Activated T-cell treated with anti-CD3 and anti-CD28 coated beads, Interleukin-2, amount 50 U/mL, for 4 hours (primary cell): ENCODE results near the gene PIGR. TPM values are rescaled to one million over a fixed set of nuclear protein-coding genes. Genes with fewer than 3 reads are reported as not detected.
A peak's percentile ranks its signal among the peaks of the same experiment; 100 is the strongest.

Source experiments
- ATAC-seq, 2 donors: fragments of 200-7000 bp; cut with Tn5 transposase; one replicate each; pipeline ENCODE4 v1.10.0; 2021
- DNase-seq: peaks from one replicate; pipeline ENCODE4 v3.0.0-alpha.2; 2020
- H3K27me3 Mint-ChIP-seq: one replicate; pipeline ENCODE4 v1.8.0; 2021; ENCODE audit warnings: low read depth, mixed read lengths
- H3K36me3 Mint-ChIP-seq: one replicate; pipeline ENCODE4 v1.8.0; 2022; ENCODE audit warnings: mixed read lengths; ENCODE audit not compliant: insufficient read depth
- H3K4me1 Mint-ChIP-seq: one replicate; pipeline ENCODE4 v1.8.0; 2021; ENCODE audit warnings: low read depth, mixed read lengths
- H3K4me3 Mint-ChIP-seq: one replicate; pipeline ENCODE4 v1.8.0; 2021; ENCODE audit warnings: mild to moderate bottlenecking, moderate library complexity, mixed read lengths
- H3K9me3 Mint-ChIP-seq: one replicate; pipeline ENCODE4 v1.8.0; 2021; ENCODE audit warnings: mixed read lengths
- total RNA-seq, 3 donors: library from RNA; stranded (reverse); gene quantifications; one replicate each; pipeline ENCODE4 v1.2.1, GENCODE V29; 2021

Gene PIGR
- total RNA-seq, 3 donors from 2014 or later, result 1.6 to 3.0 (median 1.8) TPM

DNA sequence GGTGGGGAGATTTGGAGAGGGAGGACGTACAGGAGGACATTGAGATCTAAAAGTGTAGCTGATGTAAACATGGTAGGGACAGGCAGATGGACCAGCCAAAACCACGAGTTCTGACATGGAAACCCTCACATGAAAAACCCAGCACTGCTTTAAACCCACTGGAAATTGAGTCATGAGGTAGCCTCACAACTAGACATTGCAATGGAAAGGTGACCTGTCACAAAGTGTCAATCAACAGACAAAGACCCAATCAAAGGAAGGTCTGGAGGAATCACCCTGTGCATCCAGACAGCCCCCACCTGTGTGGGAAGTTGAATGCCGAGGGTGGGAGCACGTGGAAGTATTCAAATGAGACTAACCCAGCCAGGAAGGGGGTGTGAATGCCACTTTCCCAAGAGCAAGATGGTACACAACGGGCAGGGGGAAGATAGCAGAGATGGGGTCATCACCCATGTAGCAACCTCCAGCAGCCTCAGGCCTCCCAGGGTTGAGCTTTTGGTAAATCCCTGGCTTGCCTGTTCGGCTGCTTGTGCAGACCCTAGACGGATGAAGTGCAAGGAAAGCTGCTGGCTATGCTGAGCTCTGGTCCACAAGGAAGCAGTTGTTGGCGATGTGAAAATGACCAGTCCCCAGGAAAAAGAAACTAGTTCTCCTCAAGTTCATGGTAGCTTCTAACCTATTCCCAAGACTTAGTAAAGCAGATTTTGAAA, 30.1 kb downstream of the PIGR start:
- Mint-ChIP-seq H3K4me3 (peak overlapping the region; percentile 80), H3K4me1 (peaks cover 92% of the 10 kb centered on the region), H3K27me3 (no peaks in the 10 kb centered on the region), H3K9me3 (no peaks in the 10 kb centered on the region), H3K36me3 (peaks cover 38% of the 10 kb centered on the region)
- DNase-seq (no peak), ATAC-seq (peak in 1 of 2 donors; percentile 32)

DNA sequence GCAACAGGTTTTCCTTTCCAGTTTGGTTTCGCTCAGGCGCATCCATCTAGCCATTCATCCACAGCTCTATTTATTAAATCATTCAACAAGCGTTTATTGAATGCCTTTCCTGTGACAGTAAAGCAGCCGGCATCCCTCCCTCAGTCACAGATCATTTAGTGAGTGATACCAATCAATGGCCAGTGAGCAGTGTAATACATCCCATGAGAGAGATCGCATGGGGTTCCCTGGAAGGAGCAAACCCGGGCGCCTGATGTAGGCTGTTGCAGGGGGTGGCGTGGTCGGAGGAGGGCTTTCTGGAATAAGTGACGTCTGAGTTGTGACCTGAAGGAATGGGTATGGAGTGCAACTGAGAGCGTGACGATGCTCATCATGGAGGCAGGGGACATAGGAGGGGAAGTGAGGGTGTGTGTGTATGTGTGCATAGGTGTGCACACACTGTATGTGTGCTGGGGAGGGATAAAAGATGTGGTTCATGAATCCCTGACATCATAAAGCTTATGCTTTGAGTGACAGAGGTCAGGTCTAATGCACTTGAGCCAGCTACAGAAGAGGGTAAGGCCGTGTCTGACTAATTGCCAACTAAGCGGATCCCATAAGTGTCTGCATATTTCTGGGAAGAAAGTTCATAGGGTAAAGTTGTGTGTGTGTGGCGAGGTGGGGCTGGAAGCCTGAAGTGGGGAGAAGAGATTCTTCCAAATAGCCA, 31.1 kb downstream of the PIGR start:
- no peak for ATAC-seq
- Mint-ChIP-seq H3K9me3 (no peaks in the 10 kb centered on the region), H3K4me1 (peaks cover 92% of the 10 kb centered on the region), H3K27me3 (no peaks in the 10 kb centered on the region), H3K36me3 (peaks cover 34% of the 10 kb centered on the region), H3K4me3 (peak overlapping the region; percentile 80)
- DNase-seq, result no peak

DNA sequence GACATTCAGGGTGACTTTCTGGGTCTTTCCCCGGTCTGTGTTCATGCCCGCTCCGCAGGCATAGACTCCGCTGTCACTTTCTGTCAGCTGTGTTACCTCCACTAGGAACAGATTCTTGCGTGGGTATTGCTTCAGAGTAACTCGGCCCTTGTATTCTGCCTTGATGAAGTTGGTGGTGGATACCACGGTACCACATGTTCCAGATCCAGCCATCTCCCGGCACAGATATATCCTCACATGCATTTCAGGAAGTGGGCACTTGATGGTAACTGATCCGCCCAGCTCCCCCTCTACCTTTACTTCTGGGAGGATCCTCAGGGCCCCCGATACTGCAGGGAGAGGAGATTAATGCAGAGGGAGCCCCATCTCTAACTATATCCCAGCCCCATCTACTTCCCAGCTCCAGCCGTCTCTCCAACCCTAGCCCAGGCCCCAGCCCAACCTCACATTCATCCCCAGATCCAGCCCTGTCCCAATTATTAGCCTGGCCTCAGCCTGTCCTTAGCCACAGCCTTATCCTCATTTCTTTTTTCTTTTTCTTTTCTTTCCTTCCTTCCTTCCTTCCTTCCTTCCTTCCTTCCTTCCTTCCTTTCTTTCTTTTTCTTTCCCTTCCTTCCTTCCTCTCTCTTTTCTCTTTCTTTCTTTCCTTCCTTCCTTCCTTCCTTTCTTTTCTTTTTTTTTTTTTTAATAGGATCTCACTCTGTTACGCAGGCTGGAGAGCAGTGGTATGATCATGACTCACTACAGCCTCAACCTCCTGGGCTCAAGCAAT, 32.3 kb downstream of the PIGR start:
- Mint-ChIP-seq H3K4me3 (no peak overlapping the region), H3K27me3 (no peaks in the 10 kb centered on the region), H3K9me3 (no peaks in the 10 kb centered on the region), H3K4me1 (peaks cover 90% of the 10 kb centered on the region), H3K36me3 (peaks cover 35% of the 10 kb centered on the region)
- no peak for DNase-seq
- no peak for ATAC-seq

DNA sequence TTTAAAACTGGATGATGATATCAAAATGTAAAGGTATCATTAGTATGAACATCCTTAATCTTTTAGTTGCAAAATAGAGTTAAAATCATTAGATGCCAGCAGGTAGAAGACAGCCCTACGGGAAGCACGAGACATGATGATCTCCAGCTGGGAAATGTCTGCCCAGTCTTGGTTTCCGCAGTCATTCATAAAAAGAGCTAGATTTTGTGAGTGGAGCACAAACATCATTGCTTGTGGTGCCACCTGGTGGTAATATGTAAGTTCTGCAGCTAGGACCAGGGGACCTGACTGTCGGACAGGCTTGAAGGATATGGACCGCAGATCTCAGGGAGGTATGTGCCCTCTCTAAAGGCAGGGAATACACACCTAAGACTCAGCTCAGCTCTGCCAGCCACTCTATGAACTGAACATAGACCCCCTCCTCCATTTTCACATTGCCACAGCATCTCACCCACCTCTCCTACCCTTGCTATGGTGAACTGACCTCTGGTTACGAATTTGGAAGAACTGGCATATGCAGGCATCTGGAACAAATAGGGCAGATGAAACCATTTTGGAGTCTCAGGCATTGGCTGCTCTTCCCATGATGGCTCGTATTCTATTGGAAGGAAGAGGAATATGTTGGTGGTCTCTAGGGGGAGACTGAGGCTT, 33.7 kb downstream of the PIGR start:
- peaks cover 91% of the 10 kb centered on the region for H3K4me1 Mint-ChIP-seq
- no peaks in the 10 kb centered on the region for H3K27me3 Mint-ChIP-seq
- H3K4me3 Mint-ChIP-seq, result no peak overlapping the region
- H3K36me3 Mint-ChIP-seq, result peaks cover 38% of the 10 kb centered on the region
- ATAC-seq, result peak; percentile 38 to 43
- no peaks in the 10 kb centered on the region for H3K9me3 Mint-ChIP-seq
- peak; percentile 46 for DNase-seq

DNA sequence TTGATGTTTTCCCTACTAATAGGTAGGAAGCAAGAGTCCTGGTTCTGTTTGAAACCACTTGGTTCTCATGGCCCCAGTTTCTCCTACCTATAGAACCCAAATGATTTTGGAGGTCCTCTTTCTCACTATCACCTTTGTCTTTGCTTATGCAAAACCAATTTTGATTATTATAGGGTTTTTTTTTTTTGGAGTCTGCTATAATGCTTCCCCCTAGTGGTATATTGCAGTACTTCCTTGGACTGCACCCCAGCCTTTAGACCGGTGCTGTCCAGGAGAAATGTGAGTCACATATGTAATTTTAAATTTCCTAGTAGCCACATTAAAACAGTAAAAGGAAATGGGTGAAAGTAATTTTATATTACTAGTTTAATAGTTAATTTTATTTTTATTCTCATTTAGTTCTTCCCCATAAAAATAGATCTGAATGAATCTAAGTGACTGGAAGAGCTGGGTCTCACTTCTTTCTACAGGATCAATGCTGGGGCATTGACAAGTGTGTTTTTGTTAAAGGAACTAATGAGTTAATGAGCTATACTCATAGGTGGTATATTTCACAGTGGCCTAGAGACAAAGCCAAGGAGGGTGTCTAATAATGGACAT, 35.1 kb downstream of the PIGR start:
- peaks cover 90% of the 10 kb centered on the region for H3K4me1 Mint-ChIP-seq
- H3K27me3 Mint-ChIP-seq, result no peaks in the 10 kb centered on the region
- peaks cover 35% of the 10 kb centered on the region for H3K36me3 Mint-ChIP-seq
- no peak overlapping the region for H3K4me3 Mint-ChIP-seq
- no peaks in the 10 kb centered on the region for H3K9me3 Mint-ChIP-seq
- DNase-seq (no peak), ATAC-seq (no peak)

DNA sequence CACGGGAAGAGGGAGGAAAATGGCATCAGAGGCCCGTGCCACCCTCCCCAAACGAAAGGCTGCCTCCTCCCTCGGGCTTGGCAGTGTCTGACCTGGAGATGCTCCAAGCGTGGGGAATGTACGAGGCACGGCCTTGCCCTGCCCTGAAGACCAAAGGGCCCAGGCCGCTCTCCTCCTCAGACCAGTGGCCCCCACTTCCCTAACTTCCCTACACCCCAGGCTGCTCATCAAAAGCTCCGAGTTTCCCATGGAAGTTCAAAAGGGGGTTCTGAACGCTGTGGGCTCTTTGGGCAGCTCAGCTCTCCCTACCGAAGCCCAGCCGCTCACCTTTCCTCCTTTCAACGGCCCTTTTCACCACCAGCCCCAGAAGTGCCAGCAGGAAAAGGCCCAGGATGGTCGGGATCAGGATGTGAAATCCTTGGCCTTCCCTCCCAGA, 36.4 kb downstream of the PIGR start:
- no peaks in the 10 kb centered on the region for H3K27me3 Mint-ChIP-seq
- no peak for DNase-seq
- ATAC-seq, result no peak
- peaks cover 90% of the 10 kb centered on the region for H3K4me1 Mint-ChIP-seq
- H3K9me3 Mint-ChIP-seq, result no peaks in the 10 kb centered on the region
- peak overlapping the region; percentile 61 for H3K4me3 Mint-ChIP-seq
- peaks cover 33% of the 10 kb centered on the region for H3K36me3 Mint-ChIP-seq

DNA sequence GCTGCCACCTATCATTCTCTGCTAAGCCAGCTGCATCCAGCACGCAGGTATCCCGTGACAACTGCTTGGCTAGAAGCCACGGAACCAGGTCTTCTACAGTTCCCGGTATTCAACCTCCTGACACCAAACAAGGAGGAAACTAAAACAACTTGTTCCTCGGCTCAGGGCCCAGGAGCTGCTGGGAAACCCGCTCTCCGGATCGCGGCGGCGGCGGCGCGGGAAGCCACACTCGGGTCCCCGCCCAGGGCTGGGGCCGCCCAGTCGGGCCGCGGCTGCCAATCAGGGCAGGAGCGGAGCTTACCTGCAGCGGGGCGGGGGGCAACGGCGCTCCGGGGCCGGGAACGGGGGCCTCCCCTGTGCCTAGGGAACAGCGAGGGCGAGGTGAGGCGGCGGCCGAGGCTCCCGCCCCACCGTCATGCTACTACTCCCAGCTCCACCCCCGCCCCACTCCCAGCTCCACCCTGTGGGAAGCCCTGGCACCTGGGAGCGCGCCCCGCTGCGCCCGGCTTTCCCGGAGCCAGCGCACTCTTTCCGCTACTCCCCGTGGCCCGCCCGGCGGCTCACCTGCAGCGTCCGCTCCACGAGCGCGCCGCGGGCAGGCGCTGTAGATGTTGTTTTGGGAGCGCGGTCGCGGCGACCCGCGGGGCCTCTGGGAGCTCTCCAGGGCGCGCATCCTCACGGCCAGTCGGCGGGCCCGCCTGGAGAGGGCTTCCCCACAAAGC, 36.9 kb downstream of the PIGR start:
- Mint-ChIP-seq H3K27me3 (no peaks in the 10 kb centered on the region), H3K9me3 (no peaks in the 10 kb centered on the region), H3K36me3 (peaks cover 37% of the 10 kb centered on the region), H3K4me3 (peak overlapping the region; percentile 65), H3K4me1 (peaks cover 90% of the 10 kb centered on the region)
- peak; percentile 52 for DNase-seq
- peak; percentile 48 to 49 for ATAC-seq

DNA sequence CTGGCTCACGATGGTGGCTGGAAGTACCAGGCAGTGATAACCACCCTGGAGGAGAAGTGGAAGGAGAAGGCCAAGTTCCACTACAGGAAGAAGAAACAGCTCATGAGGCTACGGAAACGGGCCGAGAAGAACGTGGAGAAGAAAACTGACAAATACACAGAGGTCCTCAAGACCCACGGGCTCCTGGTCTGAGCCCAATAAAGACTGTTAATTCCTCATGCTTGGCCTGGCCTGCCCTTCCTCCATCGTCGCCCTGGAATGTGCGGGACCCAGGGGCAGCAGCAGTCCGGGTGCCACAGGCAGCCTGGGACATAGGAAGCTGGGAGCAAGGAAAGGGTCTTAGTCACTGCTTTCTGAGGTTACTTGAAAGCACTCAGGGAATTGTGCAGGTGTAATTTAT, 38.2 kb downstream of the PIGR start:
- Mint-ChIP-seq H3K4me1 (peaks cover 85% of the 10 kb centered on the region), H3K36me3 (peaks cover 44% of the 10 kb centered on the region)

DNA sequence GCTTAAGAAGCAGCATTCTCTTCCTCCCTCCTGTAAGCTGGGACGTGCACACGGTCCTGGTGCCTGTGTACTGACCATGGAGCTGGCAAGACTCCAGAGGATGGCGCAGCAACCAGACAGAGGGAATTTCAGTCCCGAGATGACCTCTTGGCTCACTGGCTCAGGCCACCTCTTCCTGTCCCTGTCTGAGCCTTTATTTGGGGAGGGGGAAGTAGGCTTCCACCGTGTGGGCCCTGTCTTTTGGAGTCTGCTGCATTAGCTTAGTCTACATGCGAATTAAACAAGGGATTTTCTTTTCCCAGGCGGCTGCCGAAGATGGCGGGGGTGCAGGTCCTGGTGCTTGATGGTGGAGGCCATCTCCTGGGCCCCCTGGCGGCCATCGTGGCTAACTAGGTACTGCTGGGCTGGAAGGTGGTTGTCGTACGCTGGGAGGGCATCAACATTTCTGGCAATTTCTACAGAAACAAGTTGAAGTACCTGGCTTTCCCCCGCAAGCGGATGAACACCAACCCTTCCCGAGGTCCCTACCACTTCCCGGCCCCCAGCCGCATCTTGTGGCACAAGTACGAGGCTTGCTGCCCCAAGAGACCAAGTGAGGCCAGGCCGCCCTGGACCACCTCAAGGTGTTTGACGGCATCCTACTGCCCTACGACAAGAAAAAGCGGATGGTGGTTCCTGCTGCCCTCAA, 38.8 kb downstream of the PIGR start:
- ATAC-seq (no peak), DNase-seq (no peak)
- no peak overlapping the region for H3K4me3 Mint-ChIP-seq
- H3K27me3 Mint-ChIP-seq, result no peaks in the 10 kb centered on the region
- peaks cover 85% of the 10 kb centered on the region for H3K4me1 Mint-ChIP-seq
- H3K36me3 Mint-ChIP-seq, result peaks cover 48% of the 10 kb centered on the region
- H3K9me3 Mint-ChIP-seq, result no peaks in the 10 kb centered on the region

More for the DNA sequence above, 38.2 kb downstream of the PIGR start:
- no peak overlapping the region for H3K4me3 Mint-ChIP-seq
- no peaks in the 10 kb centered on the region for H3K9me3 Mint-ChIP-seq
- ATAC-seq (no peak), DNase-seq (no peak)
- no peaks in the 10 kb centered on the region for H3K27me3 Mint-ChIP-seq

DNA sequence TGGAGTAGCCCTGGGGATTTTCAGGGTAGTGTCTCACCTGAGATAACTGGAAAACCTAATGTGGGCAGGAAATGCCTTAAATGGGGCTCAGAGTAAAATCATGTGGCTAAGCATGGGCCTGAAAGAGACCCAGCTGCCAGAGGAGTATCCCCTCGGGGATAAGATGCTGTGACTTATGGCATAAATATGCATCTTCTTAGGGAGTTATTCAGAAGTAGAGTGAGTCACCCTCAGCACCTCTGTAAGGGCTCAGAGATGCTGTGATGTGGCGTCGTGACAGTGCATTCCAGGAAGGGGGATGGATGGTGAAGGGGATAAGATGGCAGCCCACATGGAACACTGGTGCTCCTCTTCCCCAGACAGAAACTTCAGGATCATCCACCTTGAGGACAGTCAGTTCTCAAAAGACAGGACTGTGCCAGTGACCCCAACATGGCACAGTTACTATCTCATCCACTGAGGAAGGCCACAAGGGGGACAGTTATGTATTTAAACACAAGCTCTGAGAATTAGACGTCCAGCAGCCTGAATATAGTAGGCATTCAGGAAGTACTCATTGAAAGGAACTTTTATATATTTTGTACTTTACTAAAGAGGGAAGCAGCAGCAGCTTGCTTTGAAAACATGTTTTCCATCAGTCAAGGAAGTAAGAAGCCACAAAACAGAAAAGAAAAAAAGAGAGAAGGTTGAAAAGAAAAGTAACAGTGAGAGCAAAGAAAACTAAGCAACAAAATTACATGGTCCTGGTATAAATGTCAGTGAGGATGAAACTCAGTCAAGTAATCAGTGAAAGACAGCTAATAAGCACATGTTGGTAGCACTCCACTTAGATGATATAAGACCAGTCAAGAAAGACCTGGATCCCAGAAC, 40.7 kb downstream of the PIGR start:
- peaks cover 54% of the 10 kb centered on the region for H3K36me3 Mint-ChIP-seq
- DNase-seq, result peak; percentile 43

DNA sequence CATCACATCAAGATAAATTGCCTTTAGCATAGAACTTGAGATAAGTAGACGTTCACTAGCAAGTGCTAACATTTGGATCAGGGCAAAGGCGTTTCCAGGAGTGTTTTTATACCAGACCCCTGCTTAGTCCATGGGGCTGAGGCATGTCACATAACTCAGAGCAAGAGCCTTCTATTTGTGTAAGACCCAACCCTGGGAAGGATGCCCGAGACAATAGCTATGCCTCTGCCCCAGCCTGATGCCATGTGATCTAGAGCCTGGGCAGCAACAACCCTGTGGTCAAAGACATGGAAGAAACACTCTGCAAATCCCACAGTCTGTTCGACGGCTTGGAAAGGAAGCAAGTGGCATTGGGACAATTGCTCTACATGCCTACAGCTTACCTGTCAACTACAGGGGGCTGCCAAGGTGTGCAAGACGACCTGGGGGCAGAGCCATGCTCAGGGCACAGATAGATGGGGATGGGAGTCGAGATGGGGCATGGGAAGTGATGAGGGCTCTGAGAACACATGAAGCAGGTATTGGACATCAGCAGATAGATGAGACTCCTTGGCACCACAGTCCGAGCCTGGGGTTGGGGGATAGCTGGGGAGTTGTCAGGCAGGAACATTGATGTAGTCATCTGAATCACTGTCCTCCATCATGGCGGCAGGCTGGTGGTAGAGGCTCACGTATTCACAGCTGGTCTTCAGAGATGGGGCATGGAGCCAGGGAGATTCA, 41.7 kb downstream of the PIGR start:
- DNase-seq (no peak), ATAC-seq (no peak)
- H3K4me3 Mint-ChIP-seq, result no peak overlapping the region
- H3K4me1 Mint-ChIP-seq, result peaks cover 81% of the 10 kb centered on the region
- no peaks in the 10 kb centered on the region for H3K9me3 Mint-ChIP-seq
- H3K27me3 Mint-ChIP-seq, result no peaks in the 10 kb centered on the region
- peaks cover 54% of the 10 kb centered on the region for H3K36me3 Mint-ChIP-seq

More for the DNA sequence above, 40.7 kb downstream of the PIGR start:
- ATAC-seq, result peak; percentile 87
- H3K27me3 Mint-ChIP-seq, result no peaks in the 10 kb centered on the region
- no peaks in the 10 kb centered on the region for H3K9me3 Mint-ChIP-seq
- peak overlapping the region; percentile 46 for H3K4me3 Mint-ChIP-seq
- peaks cover 80% of the 10 kb centered on the region for H3K4me1 Mint-ChIP-seq

DNA sequence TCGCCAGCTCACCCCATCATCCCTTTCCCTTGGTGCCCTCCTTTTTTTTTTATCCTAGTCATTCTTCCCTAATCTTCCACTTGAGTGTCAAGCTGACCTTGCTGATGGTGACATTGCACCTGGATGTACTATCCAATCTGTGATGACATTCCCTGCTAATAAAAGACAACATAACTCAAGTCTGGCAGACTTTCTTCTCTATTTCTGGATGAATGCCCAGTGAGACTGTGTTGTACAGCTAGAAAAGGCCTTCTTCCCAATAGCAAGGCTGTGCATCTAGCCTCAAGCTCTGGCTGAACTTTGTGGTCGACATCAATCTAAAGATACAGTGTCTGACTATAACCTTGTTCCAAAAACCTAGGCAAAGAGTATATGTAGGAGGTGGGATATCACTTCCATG, 42.6 kb downstream of the PIGR start:
- H3K27me3 Mint-ChIP-seq, result no peaks in the 10 kb centered on the region
- H3K4me3 Mint-ChIP-seq, result no peak overlapping the region
- peaks cover 51% of the 10 kb centered on the region for H3K36me3 Mint-ChIP-seq
- DNase-seq (no peak), ATAC-seq (no peak)
- peaks cover 80% of the 10 kb centered on the region for H3K4me1 Mint-ChIP-seq
- no peaks in the 10 kb centered on the region for H3K9me3 Mint-ChIP-seq
